Skeletal muscle cell (primary cell): ENCODE results near the gene EYA2.

ENCODE experiments used
- DNase-seq: peaks from one replicate; pipeline ENCODE4 v3.0.0-alpha.2; 2010; ENCODE audit warnings: low read depth
- H3K4me3 ChIP-seq: 2 replicates; pipeline ENCODE4 v1.5.1; 2011; ENCODE audit warnings: low read depth, mild to moderate bottlenecking, control low read depth, low read length, moderate library complexity

Gene EYA2

GRCh38 chr20:46993465-46994095, 98.9 kb downstream of the EYA2 start:
- H3K4me3 ChIP-seq: no peak overlapping the region
- DNase-seq: no peak

GRCh38 chr20:46994341-46994740, 99.7 kb downstream of the EYA2 start:
- DNase-seq: no peak
- H3K4me3 ChIP-seq: no peak overlapping the region

- H3K4me3 ChIP-seq: no peak overlapping the region
- DNase-seq: no peak
These were observed 101.0 kb downstream of the EYA2 start for GRCh38 chr20:46995561-46996142.

DNA sequence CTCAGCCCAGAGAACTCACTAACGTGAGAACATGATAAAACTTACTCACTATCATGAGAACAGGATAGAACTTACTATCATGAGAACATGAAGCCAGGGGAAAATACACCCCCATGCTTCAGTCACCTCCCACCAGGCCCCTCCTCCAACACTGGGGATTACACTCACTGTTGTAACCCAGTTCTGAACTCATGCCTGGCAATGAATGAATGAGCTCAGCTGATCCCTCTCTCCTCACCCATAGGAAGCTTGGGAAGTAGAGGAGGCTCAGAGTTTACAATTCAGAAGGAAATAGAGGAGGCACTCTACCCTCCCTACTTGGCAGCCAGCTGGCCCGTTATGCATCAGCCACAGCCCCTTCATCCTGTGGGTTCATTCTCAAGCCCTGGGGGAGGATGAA, 102.5 kb downstream of the EYA2 start:
- H3K4me3 ChIP-seq: no peak overlapping the region
- no peak for DNase-seq

GRCh38 chr20:46998477-46999240, 104.0 kb downstream of the EYA2 start:
- no peak for DNase-seq
- H3K4me3 ChIP-seq: no peak overlapping the region

DNA sequence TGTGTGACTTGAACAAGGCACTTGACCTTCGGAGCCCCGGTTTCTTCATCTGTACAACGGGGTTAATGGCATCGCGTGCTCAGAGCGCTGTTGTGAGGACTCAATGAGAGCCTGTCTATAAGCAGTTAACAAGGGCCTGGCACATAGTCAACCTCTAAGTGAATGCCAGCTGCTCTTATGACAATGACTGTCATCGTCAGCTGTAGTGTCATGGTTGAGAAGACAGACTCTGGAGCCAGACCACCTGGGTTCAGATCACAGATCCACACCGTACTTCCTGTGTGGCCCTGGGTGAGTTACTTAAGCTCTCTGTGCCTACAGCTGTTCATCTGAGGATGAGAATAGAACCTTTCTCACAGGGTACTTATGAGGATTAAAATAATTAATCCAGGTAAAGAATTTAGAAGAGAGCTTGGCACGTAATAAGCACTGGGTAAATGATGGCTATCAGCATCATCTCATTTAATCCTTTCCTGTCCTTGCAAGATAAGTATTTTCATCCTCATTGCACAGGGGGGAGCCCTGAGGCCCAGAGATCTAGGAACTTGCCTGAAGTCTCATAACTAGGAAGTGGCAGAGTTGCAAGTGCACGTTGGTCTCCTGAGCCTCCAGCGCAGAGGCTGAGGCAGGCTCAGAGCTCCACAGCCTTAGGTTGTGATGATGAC, 105.3 kb downstream of the EYA2 start:
- DNase-seq: no peak
- H3K4me3 ChIP-seq: no peak overlapping the region

GRCh38 chr20:47003223-47003622, 108.6 kb downstream of the EYA2 start:
- no peak overlapping the region for H3K4me3 ChIP-seq
- DNase-seq: no peak

GRCh38 chr20:47004179-47004578, 109.5 kb downstream of the EYA2 start:
- H3K4me3 ChIP-seq: no peak overlapping the region
- DNase-seq: no peak

GRCh38 chr20:47007826-47008655, 113.4 kb downstream of the EYA2 start:
- H3K4me3 ChIP-seq: no peak overlapping the region
- no peak for DNase-seq

GRCh38 chr20:47008842-47009518, 114.3 kb downstream of the EYA2 start:
- H3K4me3 ChIP-seq: no peak overlapping the region
- DNase-seq: no peak

DNA sequence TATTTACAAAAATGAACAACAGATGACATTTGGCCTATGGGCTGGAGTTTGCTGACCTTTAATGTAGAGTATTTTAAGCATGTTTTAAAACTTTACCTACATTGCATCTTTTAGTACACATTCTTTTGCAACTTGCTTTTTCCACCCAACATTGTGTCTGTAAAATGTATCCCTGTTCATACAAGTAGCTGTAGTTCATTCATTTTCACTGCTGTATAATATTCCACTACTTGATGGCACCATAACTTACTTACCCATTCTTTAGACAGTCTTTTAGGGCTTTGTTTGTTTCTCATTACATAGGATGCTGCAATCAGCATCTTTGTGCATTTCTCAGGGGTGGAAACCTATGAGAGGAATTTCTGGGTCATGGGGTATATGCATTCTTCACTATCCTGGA, 115.1 kb downstream of the EYA2 start:
- no peak overlapping the region for H3K4me3 ChIP-seq
- DNase-seq: no peak

- no peak for DNase-seq
- H3K4me3 ChIP-seq: no peak overlapping the region
These were observed 117.3 kb downstream of the EYA2 start for GRCh38 chr20:47011984-47012383.

DNA sequence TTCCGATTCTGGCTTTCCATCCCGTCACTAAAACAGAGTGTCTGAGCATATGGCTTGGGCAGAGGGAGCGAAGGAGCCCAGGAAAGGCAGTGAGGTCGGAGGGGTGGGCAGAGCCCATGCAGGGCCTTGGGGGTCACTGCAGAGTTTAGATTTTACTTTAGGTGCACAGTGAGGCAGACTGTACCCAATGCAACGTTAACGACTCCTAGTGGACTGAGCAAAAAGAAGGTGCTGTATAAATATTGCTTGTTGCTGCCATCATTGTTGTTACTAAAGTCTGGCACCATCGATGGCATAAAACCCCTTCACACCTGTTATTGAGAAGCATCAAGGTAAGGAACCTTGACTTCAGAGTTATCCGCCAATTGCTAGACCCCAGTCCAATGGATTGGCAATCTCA, 119.0 kb downstream of the EYA2 start:
- H3K4me3 ChIP-seq: no peak overlapping the region
- no peak for DNase-seq

DNA sequence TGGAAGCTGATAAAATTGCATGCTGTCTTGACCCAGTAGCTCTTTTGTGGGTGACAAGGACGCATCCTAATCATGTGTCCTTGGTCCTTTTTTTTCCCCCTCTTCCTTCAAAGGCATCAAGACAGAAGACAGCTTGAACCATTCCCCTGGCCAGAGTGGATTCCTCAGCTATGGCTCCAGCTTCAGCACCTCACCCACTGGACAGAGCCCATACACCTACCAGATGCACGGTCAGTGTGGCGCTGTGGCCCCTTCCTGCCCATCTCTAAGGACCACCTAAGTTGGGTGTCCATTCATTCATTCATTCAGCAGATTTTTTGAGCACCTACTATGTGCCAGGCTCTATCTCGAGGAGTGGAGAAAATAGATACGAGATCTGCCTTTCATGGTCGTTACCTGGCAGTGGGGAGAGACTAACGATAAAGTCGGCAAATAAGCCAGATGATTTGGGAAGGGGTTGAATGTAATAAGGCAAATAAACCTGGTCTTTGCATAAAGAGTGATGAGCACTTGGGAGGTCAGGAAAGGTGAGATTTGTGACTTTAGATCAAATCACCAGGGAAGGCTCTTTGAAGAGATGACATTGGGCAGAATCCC, 121.5 kb downstream of the EYA2 start:
- no peak overlapping the region for H3K4me3 ChIP-seq
- no peak for DNase-seq

DNA sequence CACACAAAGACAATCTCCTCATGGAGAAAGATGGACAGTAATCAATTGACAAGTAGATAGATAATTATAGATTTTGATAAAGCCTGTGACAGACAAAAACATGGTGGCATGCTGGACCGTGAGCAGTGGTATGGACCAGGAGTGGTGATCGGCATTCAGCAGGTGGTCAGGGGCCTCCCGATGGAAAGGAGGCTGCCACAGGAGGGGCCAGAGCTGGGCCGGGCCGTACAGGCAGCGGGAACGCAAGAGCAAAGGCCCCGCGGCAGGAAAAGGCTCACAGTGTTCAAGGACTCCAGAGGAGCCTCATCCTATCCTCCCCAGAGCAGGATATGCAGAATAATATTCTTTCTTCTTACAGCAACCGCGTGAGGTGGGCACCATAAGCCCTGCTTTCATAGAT, 123.7 kb downstream of the EYA2 start:
- DNase-seq: no peak
- H3K4me3 ChIP-seq: no peak overlapping the region

GRCh38 chr20:47019121-47019824, 124.6 kb downstream of the EYA2 start:
- peak; percentile 7 for DNase-seq
- H3K4me3 ChIP-seq: no peak overlapping the region

GRCh38 chr20:47020231-47020630, 125.6 kb downstream of the EYA2 start:
- no peak overlapping the region for H3K4me3 ChIP-seq
- DNase-seq: no peak

GRCh38 chr20:47021850-47022249, 127.2 kb downstream of the EYA2 start:
- DNase-seq: no peak
- no peak overlapping the region for H3K4me3 ChIP-seq
